ENCODE results near the gene KRT20.

GRCh38 chr17:40833882-40834281, 51.2 kb downstream of the KRT20 start:
- TF ChIP-seq POLR2A (IDR thresholded peaks at IDR 0.05; ENCODE audit: low read depth, low read length) (no peak), CTCF (IDR thresholded peaks at IDR 0.05; ENCODE audit: extremely low read depth in 1 of 2, insufficient read depth in 1 of 2, low read depth in 1 of 2, low read length in 2 of 2) (no peak), MAX (IDR thresholded peaks at IDR 0.05; ENCODE audit: insufficient read depth, insufficient read length) (no peak)

All from endothelial cell of umbilical vein (primary cell).